ENCODE measurements around the gene CGN.

DNA sequence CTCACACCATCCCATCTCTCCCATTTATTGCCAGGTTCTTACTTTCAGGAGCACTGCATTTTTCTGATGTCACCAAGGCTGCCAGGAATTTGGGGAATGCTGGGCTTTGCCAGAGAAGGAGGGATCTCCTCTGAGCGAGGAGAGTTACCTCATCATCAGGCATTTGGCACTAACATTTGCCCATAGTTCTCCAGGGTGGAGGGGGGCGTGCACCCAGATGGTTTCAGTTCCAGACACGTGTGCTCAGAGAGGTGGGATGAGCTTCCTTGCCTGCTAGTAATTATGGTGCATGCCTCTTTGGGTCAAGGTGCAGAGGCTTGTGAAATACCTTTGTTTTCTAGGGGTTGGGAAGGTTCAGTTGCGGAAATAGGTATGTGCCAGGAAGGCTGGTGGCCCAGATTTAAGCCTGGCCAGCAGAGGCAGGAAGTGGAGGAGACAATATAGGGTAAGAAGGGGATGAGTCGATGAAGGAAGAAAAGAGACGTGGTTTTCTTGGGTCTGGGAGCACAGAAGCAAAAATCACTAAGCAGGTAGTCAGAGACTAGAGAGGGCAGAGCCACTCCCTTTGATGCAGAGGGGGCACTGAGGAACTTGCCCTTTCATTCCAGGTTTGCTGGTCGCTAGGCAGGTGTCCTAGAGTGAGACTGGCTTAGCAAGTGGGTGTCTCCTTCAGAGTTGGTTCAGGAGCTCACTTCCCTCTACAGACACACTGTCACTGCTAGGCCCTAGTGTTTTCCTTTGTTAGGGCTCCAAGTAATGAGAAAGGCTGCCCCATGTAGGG, 36.1 kb downstream of the CGN start:
- TF ChIP-seq, protein P1, sequence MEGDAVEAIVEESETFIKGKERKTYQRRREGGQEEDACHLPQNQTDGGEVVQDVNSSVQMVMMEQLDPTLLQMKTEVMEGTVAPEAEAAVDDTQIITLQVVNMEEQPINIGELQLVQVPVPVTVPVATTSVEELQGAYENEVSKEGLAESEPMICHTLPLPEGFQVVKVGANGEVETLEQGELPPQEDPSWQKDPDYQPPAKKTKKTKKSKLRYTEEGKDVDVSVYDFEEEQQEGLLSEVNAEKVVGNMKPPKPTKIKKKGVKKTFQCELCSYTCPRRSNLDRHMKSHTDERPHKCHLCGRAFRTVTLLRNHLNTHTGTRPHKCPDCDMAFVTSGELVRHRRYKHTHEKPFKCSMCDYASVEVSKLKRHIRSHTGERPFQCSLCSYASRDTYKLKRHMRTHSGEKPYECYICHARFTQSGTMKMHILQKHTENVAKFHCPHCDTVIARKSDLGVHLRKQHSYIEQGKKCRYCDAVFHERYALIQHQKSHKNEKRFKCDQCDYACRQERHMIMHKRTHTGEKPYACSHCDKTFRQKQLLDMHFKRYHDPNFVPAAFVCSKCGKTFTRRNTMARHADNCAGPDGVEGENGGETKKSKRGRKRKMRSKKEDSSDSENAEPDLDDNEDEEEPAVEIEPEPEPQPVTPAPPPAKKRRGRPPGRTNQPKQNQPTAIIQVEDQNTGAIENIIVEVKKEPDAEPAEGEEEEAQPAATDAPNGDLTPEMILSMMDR (IDR thresholded peaks at IDR 0.05), result no peak
- TF ChIP-seq POLR2A (IDR thresholded peaks at IDR 0.05), result no peak
